ENCODE results near the gene CDK2AP2. TPM values are rescaled to one million over a fixed set of nuclear protein-coding genes. Genes with fewer than 3 reads are reported as not detected.

CDK2AP2 gene
- total and polyA plus RNA-seq, 2 experiments from 2014 or later, result 29.6 to 55.2 TPM

DNA sequence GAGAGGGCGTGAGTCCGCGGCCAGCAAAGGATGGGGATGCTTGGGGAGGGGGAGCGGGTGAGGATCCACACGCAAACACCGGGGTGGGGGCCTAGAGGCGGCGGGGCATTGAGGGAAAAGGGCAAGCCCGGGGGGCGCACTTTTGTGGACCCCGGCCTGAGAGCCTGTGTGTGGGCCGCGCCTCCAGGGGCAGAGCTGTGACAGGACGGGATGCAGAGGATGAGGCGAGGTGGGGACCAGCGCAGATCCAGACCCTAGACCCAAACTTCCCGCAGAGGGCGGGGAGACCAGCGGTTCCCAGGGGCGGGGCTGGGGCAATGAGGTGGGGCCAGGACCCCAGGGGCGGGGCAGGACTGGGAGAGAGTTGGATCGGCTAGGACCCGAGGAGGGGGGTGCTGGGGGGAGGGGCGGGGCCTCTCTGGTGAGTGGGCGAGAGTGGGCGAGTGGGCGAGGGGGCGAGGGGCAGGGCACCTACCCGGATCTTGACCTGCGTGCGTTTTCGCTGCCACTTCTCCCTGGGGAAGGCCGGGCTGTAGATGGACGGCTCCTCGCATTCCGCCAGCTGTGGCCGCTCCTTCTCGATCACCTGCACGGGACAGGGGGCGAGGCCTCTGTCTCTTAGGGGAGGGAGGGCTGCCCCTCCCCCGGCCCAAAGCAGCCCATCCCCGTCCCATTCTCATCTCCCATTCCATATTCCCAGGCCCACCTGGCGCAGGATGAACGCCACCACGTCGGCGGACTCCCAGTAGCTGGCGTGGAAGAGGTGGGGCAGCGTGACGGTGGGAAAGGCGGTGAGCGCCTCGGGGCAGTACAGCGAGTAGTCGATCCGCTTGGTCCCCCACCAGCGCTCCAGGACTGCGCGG is 13.4 kb downstream of the CDK2AP2 start:
- no peaks in the 10 kb centered on the region for H3K79me2 ChIP-seq (ENCODE audit: insufficient read depth)
- in situ Hi-C loops (cut with MboI), result no loop called here

GRCh38 chr11:67493548-67494370 is 14.2 kb downstream of the CDK2AP2 start:
- Histone ChIP-seq H3K27ac (no peak overlapping the region), H3K27me3 (replicated peaks; ENCODE audit: insufficient read depth) (no peaks in the 10 kb centered on the region), H3K79me2 (ENCODE audit: insufficient read depth) (no peaks in the 10 kb centered on the region), H2AFZ (no peak overlapping the region), H3K9ac (no peak overlapping the region), H3K4me2 (ENCODE audit: unreplicated experiment) (no peak overlapping the region), H3F3A (ENCODE audit: insufficient read depth) (no peaks in the 10 kb centered on the region), H3K4me3 (no peak overlapping the region), H3K4me1 (ENCODE audit: insufficient read depth) (no peaks in the 10 kb centered on the region), H3K9me3 (ENCODE audit: low read depth) (no peaks in the 10 kb centered on the region), H3K36me3 (ENCODE audit: low read depth) (no peaks in the 10 kb centered on the region), H3K9me2 (ENCODE audit: insufficient read depth) (no peaks in the 10 kb centered on the region), H4K20me1 (ENCODE audit: insufficient read depth) (no peaks in the 10 kb centered on the region)
- TF ChIP-seq EZH2phosphoT487 (IDR thresholded peaks at IDR 0.05; ENCODE audit: insufficient read depth, low read depth) (no peak), EZH2 (IDR thresholded peaks at IDR 0.05; ENCODE audit: insufficient read depth, poor library complexity, severe bottlenecking) (no peak)
- in situ Hi-C loops (cut with MboI), result no loop called here
- WGBS, 2 experiments (ENCODE audit: low coverage in 1 of 2, low lambda C conversion rate in 2 of 2, missing lambda C conversion rate in 2 of 2), result 95% methylated on average over 60 to 65 of the region's 65 CpGs
- DNase-seq, result no peak

More for the DNA sequence above, 13.4 kb downstream of the CDK2AP2 start:
- Histone ChIP-seq H3K36me3 (ENCODE audit: low read depth) (no peaks in the 10 kb centered on the region), H3K4me1 (ENCODE audit: insufficient read depth) (no peaks in the 10 kb centered on the region), H3K9ac (no peak overlapping the region), H3K27me3 (replicated peaks; ENCODE audit: insufficient read depth) (no peaks in the 10 kb centered on the region), H3K4me2 (ENCODE audit: unreplicated experiment) (no peak overlapping the region), H3K4me3 (no peak overlapping the region), H4K20me1 (ENCODE audit: insufficient read depth) (no peaks in the 10 kb centered on the region), H3K9me3 (ENCODE audit: low read depth) (no peaks in the 10 kb centered on the region), H3K9me2 (ENCODE audit: insufficient read depth) (no peaks in the 10 kb centered on the region), H3F3A (ENCODE audit: insufficient read depth) (no peaks in the 10 kb centered on the region), H2AFZ (no peak overlapping the region), H3K27ac (no peak overlapping the region)
- DNase-seq, result no peak
- TF ChIP-seq EZH2 (IDR thresholded peaks at IDR 0.05; ENCODE audit: insufficient read depth, poor library complexity, severe bottlenecking), result no peak
- no peak for TF ChIP-seq EZH2phosphoT487 (IDR thresholded peaks at IDR 0.05; ENCODE audit: insufficient read depth, low read depth)
- 89 to 99% methylated on average over 20 to 59 of the region's 59 CpGs for WGBS, 2 experiments (ENCODE audit: low coverage in 1 of 2, low lambda C conversion rate in 2 of 2, missing lambda C conversion rate in 2 of 2)

- no peak overlapping the region for H3K4me2 ChIP-seq (ENCODE audit: unreplicated experiment)
- no peak overlapping the region for H3K4me3 ChIP-seq
- H3K9me3 ChIP-seq (ENCODE audit: low read depth), result no peaks in the 10 kb centered on the region
- no peaks in the 10 kb centered on the region for H3F3A ChIP-seq (ENCODE audit: insufficient read depth)
- H3K27ac ChIP-seq, result no peak overlapping the region
- H3K36me3 ChIP-seq (ENCODE audit: low read depth), result no peaks in the 10 kb centered on the region
- H3K9ac ChIP-seq, result no peak overlapping the region
- no peaks in the 10 kb centered on the region for H3K9me2 ChIP-seq (ENCODE audit: insufficient read depth)
- WGBS, 2 experiments (ENCODE audit: low coverage in 1 of 2, low lambda C conversion rate in 2 of 2, missing lambda C conversion rate in 2 of 2), result 76 to 83% methylated on average over 32 to 46 of the region's 46 CpGs
- no peaks in the 10 kb centered on the region for H4K20me1 ChIP-seq (ENCODE audit: insufficient read depth)
- H3K4me1 ChIP-seq (ENCODE audit: insufficient read depth), result no peaks in the 10 kb centered on the region
- TF ChIP-seq EZH2phosphoT487 (IDR thresholded peaks at IDR 0.05; ENCODE audit: insufficient read depth, low read depth) (no peak), EZH2 (IDR thresholded peaks at IDR 0.05; ENCODE audit: insufficient read depth, poor library complexity, severe bottlenecking) (no peak)
- no peaks in the 10 kb centered on the region for H3K79me2 ChIP-seq (ENCODE audit: insufficient read depth)
- H3K27me3 ChIP-seq (replicated peaks; ENCODE audit: insufficient read depth), result no peaks in the 10 kb centered on the region
- in situ Hi-C loops (cut with MboI), result no loop called here
- DNase-seq, result no peak
- H2AFZ ChIP-seq, result no peak overlapping the region
These were observed 15.0 kb downstream of the CDK2AP2 start for GRCh38 chr11:67492801-67493547.

GRCh38 chr11:67492069-67492727 is 15.8 kb downstream of the CDK2AP2 start:
- 78 to 85% methylated on average over 19 of the region's 19 CpGs for WGBS, 2 experiments (ENCODE audit: low coverage in 1 of 2, low lambda C conversion rate in 2 of 2, missing lambda C conversion rate in 2 of 2)
- H3K9me3 ChIP-seq (ENCODE audit: low read depth), result no peaks in the 10 kb centered on the region
- no peak overlapping the region for H3K27ac ChIP-seq
- no peak overlapping the region for H3K9ac ChIP-seq
- no peaks in the 10 kb centered on the region for H3K27me3 ChIP-seq (replicated peaks; ENCODE audit: insufficient read depth)
- no peak for TF ChIP-seq EZH2phosphoT487 (IDR thresholded peaks at IDR 0.05; ENCODE audit: insufficient read depth, low read depth)
- no peak for TF ChIP-seq EZH2 (IDR thresholded peaks at IDR 0.05; ENCODE audit: insufficient read depth, poor library complexity, severe bottlenecking)
- H3K4me1 ChIP-seq (ENCODE audit: insufficient read depth), result no peaks in the 10 kb centered on the region
- no peaks in the 10 kb centered on the region for H3K36me3 ChIP-seq (ENCODE audit: low read depth)
- no peak for DNase-seq
- H3K4me2 ChIP-seq (ENCODE audit: unreplicated experiment), result no peak overlapping the region
- no peaks in the 10 kb centered on the region for H3F3A ChIP-seq (ENCODE audit: insufficient read depth)
- in situ Hi-C loops (cut with MboI), result no loop called here
- H3K79me2 ChIP-seq (ENCODE audit: insufficient read depth), result no peaks in the 10 kb centered on the region
- H4K20me1 ChIP-seq (ENCODE audit: insufficient read depth), result no peaks in the 10 kb centered on the region
- H3K9me2 ChIP-seq (ENCODE audit: insufficient read depth), result no peaks in the 10 kb centered on the region
- H2AFZ ChIP-seq, result no peak overlapping the region
- H3K4me3 ChIP-seq, result no peak overlapping the region

Data from GM23248 (cell line).